ENCODE data around the gene FGGY.

FGGY gene

DNA sequence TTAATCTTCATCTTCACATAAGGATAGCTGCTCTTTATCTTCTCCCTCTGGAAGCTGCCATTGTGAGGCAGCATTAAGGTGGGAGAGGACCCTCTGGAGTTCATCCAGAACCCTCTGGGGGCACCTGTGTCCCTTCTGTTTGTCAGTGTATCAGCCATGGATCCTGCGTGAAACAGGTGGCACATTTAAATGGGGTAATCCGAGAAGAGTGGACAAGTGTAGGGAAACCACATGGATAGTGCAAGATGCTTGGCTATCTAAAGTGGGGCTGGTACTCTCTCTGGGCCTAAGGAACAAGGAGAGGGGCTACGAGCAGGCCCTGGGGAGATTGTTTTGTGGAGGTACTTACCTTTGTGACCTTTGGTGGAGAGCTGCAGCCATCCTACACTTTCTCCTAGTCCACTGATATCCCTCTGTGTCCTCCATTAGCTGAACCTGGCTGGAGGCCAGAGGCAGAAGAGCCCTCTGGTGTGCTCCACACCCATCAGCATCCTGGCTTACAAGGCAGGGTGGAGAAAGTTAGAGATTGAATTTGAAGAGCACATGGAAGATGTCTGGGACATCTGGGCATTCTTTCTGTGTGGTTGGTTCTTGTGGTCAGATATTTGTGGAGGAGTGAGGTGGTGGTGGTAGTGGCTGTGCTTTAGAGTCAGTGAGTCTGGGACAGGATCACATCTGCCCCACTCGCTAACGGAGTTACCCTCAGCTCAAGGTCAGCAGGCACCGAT lies 117.7 kb downstream of the FGGY start:
- H3K4me1 ChIP-seq (ENCODE audit: control insufficient read depth, insufficient read depth, low read length) = no peaks in the 10 kb centered on the region
- no peak overlapping the region for H3K27ac ChIP-seq (ENCODE audit: extremely low read depth, low read depth, low read length)
- TF ChIP-seq KLF1 (tag by site-specific recombination; IDR thresholded peaks at IDR 0.05) = no peak
- TF ChIP-seq, protein P1, sequence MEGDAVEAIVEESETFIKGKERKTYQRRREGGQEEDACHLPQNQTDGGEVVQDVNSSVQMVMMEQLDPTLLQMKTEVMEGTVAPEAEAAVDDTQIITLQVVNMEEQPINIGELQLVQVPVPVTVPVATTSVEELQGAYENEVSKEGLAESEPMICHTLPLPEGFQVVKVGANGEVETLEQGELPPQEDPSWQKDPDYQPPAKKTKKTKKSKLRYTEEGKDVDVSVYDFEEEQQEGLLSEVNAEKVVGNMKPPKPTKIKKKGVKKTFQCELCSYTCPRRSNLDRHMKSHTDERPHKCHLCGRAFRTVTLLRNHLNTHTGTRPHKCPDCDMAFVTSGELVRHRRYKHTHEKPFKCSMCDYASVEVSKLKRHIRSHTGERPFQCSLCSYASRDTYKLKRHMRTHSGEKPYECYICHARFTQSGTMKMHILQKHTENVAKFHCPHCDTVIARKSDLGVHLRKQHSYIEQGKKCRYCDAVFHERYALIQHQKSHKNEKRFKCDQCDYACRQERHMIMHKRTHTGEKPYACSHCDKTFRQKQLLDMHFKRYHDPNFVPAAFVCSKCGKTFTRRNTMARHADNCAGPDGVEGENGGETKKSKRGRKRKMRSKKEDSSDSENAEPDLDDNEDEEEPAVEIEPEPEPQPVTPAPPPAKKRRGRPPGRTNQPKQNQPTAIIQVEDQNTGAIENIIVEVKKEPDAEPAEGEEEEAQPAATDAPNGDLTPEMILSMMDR (tag by site-specific recombination; IDR thresholded peaks at IDR 0.05) = no peak
- no peak for TF ChIP-seq ZNF701 (tag by site-specific recombination; IDR thresholded peaks at IDR 0.05)
- no peak for TF ChIP-seq ZNF514 (tag by site-specific recombination; IDR thresholded peaks at IDR 0.05)
- TF ChIP-seq ZNF366 (tag by site-specific recombination; conservative IDR thresholded peaks at IDR 0.05) = no peak
- no peak for TF ChIP-seq ZNF530 (tag by site-specific recombination; IDR thresholded peaks at IDR 0.05; ENCODE audit: low read depth)
- no peak for TF ChIP-seq OSR2 (tag by site-specific recombination; IDR thresholded peaks at IDR 0.05)
- no peak overlapping the region for H3K4me3 ChIP-seq (ENCODE audit: low read depth, low read length)
- ChIA-PET CTCF (no interaction called here), POLR2A (no interaction called here)
- H3K36me3 ChIP-seq (ENCODE audit: control insufficient read depth in 2 of 2, insufficient read depth in 1 of 2, low read length in 2 of 2) = no peaks in the 10 kb centered on the region
- H3K9me3 ChIP-seq (ENCODE audit: control insufficient read depth, insufficient read depth, low read depth, low read length) = no peaks in the 10 kb centered on the region

DNA sequence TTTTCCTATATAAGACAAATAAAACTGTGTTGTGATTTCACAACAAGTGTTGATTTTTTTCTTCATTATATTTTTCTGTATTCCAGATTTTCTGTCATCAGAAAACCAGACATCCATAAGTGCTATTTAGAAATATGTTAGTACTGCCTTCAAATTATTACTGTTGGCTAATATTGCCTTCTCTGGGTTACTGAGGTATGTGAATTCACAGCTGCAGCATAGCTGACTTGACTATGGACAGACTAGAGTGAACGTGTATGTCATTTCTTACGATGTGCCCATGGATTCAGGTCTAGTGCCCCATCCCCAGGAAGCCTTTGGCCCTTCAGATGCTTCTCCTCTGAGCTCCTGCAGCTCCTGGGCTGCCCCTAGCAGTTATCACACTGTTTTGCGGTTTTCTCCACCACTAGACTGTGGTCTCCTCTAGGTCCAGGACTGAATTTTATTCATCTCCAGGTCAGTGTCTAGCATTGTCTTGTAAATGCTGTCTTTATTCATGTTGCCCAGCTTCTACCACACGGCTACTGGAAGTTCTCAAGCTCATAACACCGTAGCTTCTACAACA lies 118.5 kb downstream of the FGGY start:
- Histone ChIP-seq H3K9me3 (ENCODE audit: control insufficient read depth, insufficient read depth, low read depth, low read length) (no peaks in the 10 kb centered on the region), H3K36me3 (ENCODE audit: control insufficient read depth in 2 of 2, insufficient read depth in 1 of 2, low read length in 2 of 2) (no peaks in the 10 kb centered on the region), H3K4me1 (ENCODE audit: control insufficient read depth, insufficient read depth, low read length) (no peaks in the 10 kb centered on the region), H3K4me3 (ENCODE audit: low read depth, low read length) (no peak overlapping the region), H3K27ac (ENCODE audit: extremely low read depth, low read depth, low read length) (no peak overlapping the region)
- ChIA-PET CTCF (interaction anchor here (0.7 kb wide), 1 partner anchor 70 kb away, joined by 3 read pairs; no protein-coding TSS in a partner anchor), POLR2A (no interaction called here)
- no peak for TF ChIP-seq ZNF521 (tag by site-specific recombination; IDR thresholded peaks at IDR 0.05)
- TF ChIP-seq, protein P2, sequence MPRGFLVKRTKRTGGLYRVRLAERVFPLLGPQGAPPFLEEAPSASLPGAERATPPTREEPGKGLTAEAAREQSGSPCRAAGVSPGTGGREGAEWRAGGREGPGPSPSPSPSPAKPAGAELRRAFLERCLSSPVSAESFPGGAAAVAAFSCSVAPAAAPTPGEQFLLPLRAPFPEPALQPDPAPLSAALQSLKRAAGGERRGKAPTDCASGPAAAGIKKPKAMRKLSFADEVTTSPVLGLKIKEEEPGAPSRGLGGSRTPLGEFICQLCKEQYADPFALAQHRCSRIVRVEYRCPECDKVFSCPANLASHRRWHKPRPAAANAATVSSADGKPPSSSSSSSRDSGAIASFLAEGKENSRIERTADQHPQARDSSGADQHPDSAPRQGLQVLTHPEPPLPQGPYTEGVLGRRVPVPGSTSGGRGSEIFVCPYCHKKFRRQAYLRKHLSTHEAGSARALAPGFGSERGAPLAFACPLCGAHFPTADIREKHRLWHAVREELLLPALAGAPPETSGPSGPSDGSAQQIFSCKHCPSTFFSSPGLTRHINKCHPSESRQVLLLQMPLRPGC (tag by site-specific recombination; IDR thresholded peaks at IDR 0.05) = no peak
- TF ChIP-seq ZNF837 (tag by site-specific recombination; IDR thresholded peaks at IDR 0.05) = no peak
- TF ChIP-seq, protein P3, sequence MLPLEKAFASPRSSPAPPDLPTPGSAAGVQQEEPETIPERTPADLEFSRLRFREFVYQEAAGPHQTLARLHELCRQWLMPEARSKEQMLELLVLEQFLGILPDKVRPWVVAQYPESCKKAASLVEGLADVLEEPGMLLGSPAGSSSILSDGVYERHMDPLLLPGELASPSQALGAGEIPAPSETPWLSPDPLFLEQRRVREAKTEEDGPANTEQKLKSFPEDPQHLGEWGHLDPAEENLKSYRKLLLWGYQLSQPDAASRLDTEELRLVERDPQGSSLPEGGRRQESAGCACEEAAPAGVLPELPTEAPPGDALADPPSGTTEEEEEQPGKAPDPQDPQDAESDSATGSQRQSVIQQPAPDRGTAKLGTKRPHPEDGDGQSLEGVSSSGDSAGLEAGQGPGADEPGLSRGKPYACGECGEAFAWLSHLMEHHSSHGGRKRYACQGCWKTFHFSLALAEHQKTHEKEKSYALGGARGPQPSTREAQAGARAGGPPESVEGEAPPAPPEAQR (tag by site-specific recombination; IDR thresholded peaks at IDR 0.05) = no peak
- no peak for TF ChIP-seq ZNF514 (tag by site-specific recombination; IDR thresholded peaks at IDR 0.05)
- no peak for TF ChIP-seq ZNF239 (tag by site-specific recombination; IDR thresholded peaks at IDR 0.05)
- TF ChIP-seq ZNF629 (tag by site-specific recombination; IDR thresholded peaks at IDR 0.05) = no peak
- TF ChIP-seq, protein P4, sequence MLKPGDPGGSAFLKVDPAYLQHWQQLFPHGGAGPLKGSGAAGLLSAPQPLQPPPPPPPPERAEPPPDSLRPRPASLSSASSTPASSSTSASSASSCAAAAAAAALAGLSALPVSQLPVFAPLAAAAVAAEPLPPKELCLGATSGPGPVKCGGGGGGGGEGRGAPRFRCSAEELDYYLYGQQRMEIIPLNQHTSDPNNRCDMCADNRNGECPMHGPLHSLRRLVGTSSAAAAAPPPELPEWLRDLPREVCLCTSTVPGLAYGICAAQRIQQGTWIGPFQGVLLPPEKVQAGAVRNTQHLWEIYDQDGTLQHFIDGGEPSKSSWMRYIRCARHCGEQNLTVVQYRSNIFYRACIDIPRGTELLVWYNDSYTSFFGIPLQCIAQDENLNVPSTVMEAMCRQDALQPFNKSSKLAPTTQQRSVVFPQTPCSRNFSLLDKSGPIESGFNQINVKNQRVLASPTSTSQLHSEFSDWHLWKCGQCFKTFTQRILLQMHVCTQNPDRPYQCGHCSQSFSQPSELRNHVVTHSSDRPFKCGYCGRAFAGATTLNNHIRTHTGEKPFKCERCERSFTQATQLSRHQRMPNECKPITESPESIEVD (tag by site-specific recombination; IDR thresholded peaks at IDR 0.05) = no peak
- no peak for TF ChIP-seq ZNF76 (tag by site-specific recombination; IDR thresholded peaks at IDR 0.05; ENCODE audit: borderline replicate concordance, low read depth)
- TF ChIP-seq ZNF785 (tag by site-specific recombination; IDR thresholded peaks at IDR 0.05) = no peak
- TF ChIP-seq, protein P5, sequence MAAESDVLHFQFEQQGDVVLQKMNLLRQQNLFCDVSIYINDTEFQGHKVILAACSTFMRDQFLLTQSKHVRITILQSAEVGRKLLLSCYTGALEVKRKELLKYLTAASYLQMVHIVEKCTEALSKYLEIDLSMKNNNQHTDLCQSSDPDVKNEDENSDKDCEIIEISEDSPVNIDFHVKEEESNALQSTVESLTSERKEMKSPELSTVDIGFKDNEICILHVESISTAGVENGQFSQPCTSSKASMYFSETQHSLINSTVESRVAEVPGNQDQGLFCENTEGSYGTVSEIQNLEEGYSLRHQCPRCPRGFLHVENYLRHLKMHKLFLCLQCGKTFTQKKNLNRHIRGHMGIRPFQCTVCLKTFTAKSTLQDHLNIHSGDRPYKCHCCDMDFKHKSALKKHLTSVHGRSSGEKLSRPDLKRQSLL (tag by site-specific recombination; IDR thresholded peaks at IDR 0.05) = no peak
- TF ChIP-seq KLF10 (tag by site-specific recombination; IDR thresholded peaks at IDR 0.05) = no peak
- TF ChIP-seq, protein P6, sequence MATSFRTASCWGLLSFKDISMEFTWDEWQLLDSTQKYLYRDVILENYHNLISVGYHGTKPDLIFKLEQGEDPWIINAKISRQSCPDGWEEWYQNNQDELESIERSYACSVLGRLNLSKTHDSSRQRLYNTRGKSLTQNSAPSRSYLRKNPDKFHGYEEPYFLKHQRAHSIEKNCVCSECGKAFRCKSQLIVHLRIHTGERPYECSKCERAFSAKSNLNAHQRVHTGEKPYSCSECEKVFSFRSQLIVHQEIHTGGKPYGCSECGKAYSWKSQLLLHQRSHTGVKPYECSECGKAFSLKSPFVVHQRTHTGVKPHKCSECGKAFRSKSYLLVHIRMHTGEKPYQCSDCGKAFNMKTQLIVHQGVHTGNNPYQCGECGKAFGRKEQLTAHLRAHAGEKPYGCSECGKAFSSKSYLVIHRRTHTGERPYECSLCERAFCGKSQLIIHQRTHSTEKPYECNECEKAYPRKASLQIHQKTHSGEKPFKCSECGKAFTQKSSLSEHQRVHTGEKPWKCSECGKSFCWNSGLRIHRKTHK (tag by site-specific recombination; IDR thresholded peaks at IDR 0.05) = no peak
- TF ChIP-seq ZNF292 (tag by site-specific recombination; IDR thresholded peaks at IDR 0.05; ENCODE audit: borderline replicate concordance, low read depth) = no peak
- TF ChIP-seq, protein P7, sequence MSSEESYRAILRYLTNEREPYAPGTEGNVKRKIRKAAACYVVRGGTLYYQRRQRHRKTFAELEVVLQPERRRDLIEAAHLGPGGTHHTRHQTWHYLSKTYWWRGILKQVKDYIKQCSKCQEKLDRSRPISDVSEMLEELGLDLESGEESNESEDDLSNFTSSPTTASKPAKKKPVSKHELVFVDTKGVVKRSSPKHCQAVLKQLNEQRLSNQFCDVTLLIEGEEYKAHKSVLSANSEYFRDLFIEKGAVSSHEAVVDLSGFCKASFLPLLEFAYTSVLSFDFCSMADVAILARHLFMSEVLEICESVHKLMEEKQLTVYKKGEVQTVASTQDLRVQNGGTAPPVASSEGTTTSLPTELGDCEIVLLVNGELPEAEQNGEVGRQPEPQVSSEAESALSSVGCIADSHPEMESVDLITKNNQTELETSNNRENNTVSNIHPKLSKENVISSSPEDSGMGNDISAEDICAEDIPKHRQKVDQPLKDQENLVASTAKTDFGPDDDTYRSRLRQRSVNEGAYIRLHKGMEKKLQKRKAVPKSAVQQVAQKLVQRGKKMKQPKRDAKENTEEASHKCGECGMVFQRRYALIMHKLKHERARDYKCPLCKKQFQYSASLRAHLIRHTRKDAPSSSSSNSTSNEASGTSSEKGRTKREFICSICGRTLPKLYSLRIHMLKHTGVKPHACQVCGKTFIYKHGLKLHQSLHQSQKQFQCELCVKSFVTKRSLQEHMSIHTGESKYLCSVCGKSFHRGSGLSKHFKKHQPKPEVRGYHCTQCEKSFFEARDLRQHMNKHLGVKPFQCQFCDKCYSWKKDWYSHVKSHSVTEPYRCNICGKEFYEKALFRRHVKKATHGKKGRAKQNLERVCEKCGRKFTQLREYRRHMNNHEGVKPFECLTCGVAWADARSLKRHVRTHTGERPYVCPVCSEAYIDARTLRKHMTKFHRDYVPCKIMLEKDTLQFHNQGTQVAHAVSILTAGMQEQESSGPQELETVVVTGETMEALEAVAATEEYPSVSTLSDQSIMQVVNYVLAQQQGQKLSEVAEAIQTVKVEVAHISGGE (tag by site-specific recombination; conservative IDR thresholded peaks at IDR 0.05; ENCODE audit: low read depth) = no peak

All from HEK293 (cell line).